ENCODE measurements around the gene KCNK15. TPM values are rescaled to one million over a fixed set of nuclear protein-coding genes. Genes with fewer than 3 reads are reported as not detected.
"Not testable (repeated sequence)": the region's sequence is repeated elsewhere in the genome, so short reads cannot be mapped to it uniquely, and the experiment has no call there.

Gene KCNK15
- total RNA-seq, 1 donor from 2014 or later: 0.77 TPM

- Mint-ChIP-seq H3K4me1 (ENCODE audit: low read depth) (no peaks in the 10 kb centered on the region), H3K27ac (ENCODE audit: unreplicated experiment) (no peak overlapping the region), H3K27me3 (ENCODE audit: low read depth) (peaks cover 33% of the 10 kb centered on the region), H3K9me3 (ENCODE audit: low read depth) (no peaks in the 10 kb centered on the region), H3K36me3 (ENCODE audit: low read depth) (no peaks in the 10 kb centered on the region), H3K4me3 (ENCODE audit: unreplicated experiment) (no peak overlapping the region)
- DNase-seq (ENCODE audit: low spot score): no peak
- TF ChIP-seq CTCF (IDR thresholded peaks at IDR 0.05): no peak
Measured at GRCh38 chr20:44762466-44763140, 16.9 kb downstream of the KCNK15 start.

- peaks cover 31% of the 10 kb centered on the region for H3K27me3 Mint-ChIP-seq (ENCODE audit: low read depth)
- H3K27ac Mint-ChIP-seq (ENCODE audit: unreplicated experiment); H3K4me1 Mint-ChIP-seq (ENCODE audit: low read depth); DNase-seq (ENCODE audit: low spot score); H3K9me3 Mint-ChIP-seq (ENCODE audit: low read depth); H3K4me3 Mint-ChIP-seq (ENCODE audit: unreplicated experiment); H3K36me3 Mint-ChIP-seq (ENCODE audit: low read depth): not testable (repeated sequence)
Measured at GRCh38 chr20:44763798-44764197, 18.1 kb downstream of the KCNK15 start.

GRCh38 chr20:44765091-44765490 lies 19.4 kb downstream of the KCNK15 start:
- Mint-ChIP-seq H3K27ac (ENCODE audit: unreplicated experiment) (no peak overlapping the region), H3K4me3 (ENCODE audit: unreplicated experiment) (no peak overlapping the region), H3K36me3 (ENCODE audit: low read depth) (no peaks in the 10 kb centered on the region), H3K9me3 (ENCODE audit: low read depth) (no peaks in the 10 kb centered on the region), H3K4me1 (ENCODE audit: low read depth) (no peaks in the 10 kb centered on the region), H3K27me3 (ENCODE audit: low read depth) (peaks cover 31% of the 10 kb centered on the region)
- no peak for TF ChIP-seq CTCF (IDR thresholded peaks at IDR 0.05)
- no peak for DNase-seq (ENCODE audit: low spot score)

GRCh38 chr20:44765701-44766347 lies 20.2 kb downstream of the KCNK15 start:
- peaks cover 33% of the 10 kb centered on the region for H3K27me3 Mint-ChIP-seq (ENCODE audit: low read depth)
- no peaks in the 10 kb centered on the region for H3K4me1 Mint-ChIP-seq (ENCODE audit: low read depth)
- H3K4me3 Mint-ChIP-seq (ENCODE audit: unreplicated experiment): no peak overlapping the region
- no peaks in the 10 kb centered on the region for H3K9me3 Mint-ChIP-seq (ENCODE audit: low read depth)
- no peaks in the 10 kb centered on the region for H3K36me3 Mint-ChIP-seq (ENCODE audit: low read depth)
- peak; percentile 15 for DNase-seq (ENCODE audit: low spot score)
- H3K27ac Mint-ChIP-seq (ENCODE audit: unreplicated experiment): no peak overlapping the region
- no peak for TF ChIP-seq CTCF (IDR thresholded peaks at IDR 0.05)

- H3K36me3 Mint-ChIP-seq (ENCODE audit: low read depth): no peaks in the 10 kb centered on the region
- H3K27me3 Mint-ChIP-seq (ENCODE audit: low read depth): peaks cover 44% of the 10 kb centered on the region
- H3K4me3 Mint-ChIP-seq (ENCODE audit: unreplicated experiment): no peak overlapping the region
- H3K4me1 Mint-ChIP-seq (ENCODE audit: low read depth): no peaks in the 10 kb centered on the region
- H3K9me3 Mint-ChIP-seq (ENCODE audit: low read depth): no peaks in the 10 kb centered on the region
- DNase-seq (ENCODE audit: low spot score): no peak
- H3K27ac Mint-ChIP-seq (ENCODE audit: unreplicated experiment): no peak overlapping the region
- no peak for TF ChIP-seq CTCF (IDR thresholded peaks at IDR 0.05)
Measured at GRCh38 chr20:44768256-44768655, 22.6 kb downstream of the KCNK15 start.

Measured in chondrocyte (in vitro differentiated cells).